ENCODE data around the gene ADARB2. TPM values are rescaled to one million over a fixed set of nuclear protein-coding genes. Genes with fewer than 3 reads are reported as not detected.

The ADARB2 gene
- total and polyA plus RNA-seq, 4 donors = 0.55 to 0.70 (median 0.59) TPM; not detected in 1

DNA sequence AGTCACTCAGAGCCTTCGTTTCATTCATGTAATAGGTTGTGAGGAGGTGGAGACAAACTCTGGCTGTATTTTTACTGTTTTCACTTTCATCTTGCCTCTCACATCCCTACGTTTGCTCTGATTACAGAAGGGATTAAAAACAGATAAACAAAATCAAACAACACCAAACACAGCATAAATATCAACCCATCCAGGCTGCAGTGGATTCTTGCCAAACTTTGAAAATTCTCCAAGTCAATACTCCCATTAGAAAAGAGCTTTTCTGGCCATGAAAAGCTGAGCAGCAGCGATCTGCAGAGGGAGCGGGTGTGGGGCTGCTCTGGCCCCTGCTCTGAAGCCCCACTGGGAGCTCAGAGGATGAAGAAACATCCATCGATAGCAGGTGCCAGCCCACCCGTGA, 397.9 kb downstream of the ADARB2 start:
- TF ChIP-seq ZBTB33 (IDR thresholded peaks at IDR 0.05) (no peak), JUND (IDR thresholded peaks at IDR 0.05) (no peak), CTCF (IDR thresholded peaks at IDR 0.05; ENCODE audit: low read depth, low read length, missing input control) (no peak), HNF4G (IDR thresholded peaks at IDR 0.05) (no peak), TAF1 (conservative IDR thresholded peaks at IDR 0.05) (no peak), EGR1 (IDR thresholded peaks at IDR 0.05; ENCODE audit: low read depth in 2 of 2) (no peak), FOXA1 (IDR thresholded peaks at IDR 0.05) (no peak), GABPA (IDR thresholded peaks at IDR 0.05 in 1 of 2, conservative IDR thresholded peaks at IDR 0.05 in 1 of 2) (no peak), FOXA2 (IDR thresholded peaks at IDR 0.05) (no peak), ATF3 (IDR thresholded peaks at IDR 0.05) (no peak), SP1 (IDR thresholded peaks at IDR 0.05) (no peak), RAD21 (IDR thresholded peaks at IDR 0.05) (no peak), RXRA (IDR thresholded peaks at IDR 0.05) (no peak)
- TF ChIP-seq, protein P1, sequence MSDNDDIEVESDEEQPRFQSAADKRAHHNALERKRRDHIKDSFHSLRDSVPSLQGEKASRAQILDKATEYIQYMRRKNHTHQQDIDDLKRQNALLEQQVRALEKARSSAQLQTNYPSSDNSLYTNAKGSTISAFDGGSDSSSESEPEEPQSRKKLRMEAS (IDR thresholded peaks at IDR 0.05) = no peak
- Histone ChIP-seq H3K4me1 (ENCODE audit: control insufficient read depth in 4 of 4, insufficient read depth in 4 of 4, low read length in 3 of 4) (no peaks in the 10 kb centered on the region), H3K27ac (ENCODE audit: low read depth in 1 of 2, low read length in 2 of 2) (no peak overlapping the region), H3K9me3 (ENCODE audit: control insufficient read depth in 4 of 4, low read length in 3 of 4) (no peaks in the 10 kb centered on the region), H3K4me3 (ENCODE audit: low read depth in 1 of 3, low read length in 3 of 3) (no peak overlapping the region), H3K27me3 (ENCODE audit: control insufficient read depth in 4 of 4, insufficient read depth in 4 of 4, low read length in 3 of 4) (peaks cover 0 to 6% (median 0%) of the 10 kb centered on the region in 4 donors), H3K9ac (ENCODE audit: low read depth in 1 of 2, low read length in 2 of 2) (no peak overlapping the region), H3K36me3 (ENCODE audit: control insufficient read depth in 4 of 4, insufficient read depth in 3 of 4, low read depth in 1 of 4, low read length in 3 of 4) (no peaks in the 10 kb centered on the region)
- no peak for DNase-seq (ENCODE audit: low spot score)
- 68% methylated on average over 6 of the region's 6 CpGs for WGBS

DNA sequence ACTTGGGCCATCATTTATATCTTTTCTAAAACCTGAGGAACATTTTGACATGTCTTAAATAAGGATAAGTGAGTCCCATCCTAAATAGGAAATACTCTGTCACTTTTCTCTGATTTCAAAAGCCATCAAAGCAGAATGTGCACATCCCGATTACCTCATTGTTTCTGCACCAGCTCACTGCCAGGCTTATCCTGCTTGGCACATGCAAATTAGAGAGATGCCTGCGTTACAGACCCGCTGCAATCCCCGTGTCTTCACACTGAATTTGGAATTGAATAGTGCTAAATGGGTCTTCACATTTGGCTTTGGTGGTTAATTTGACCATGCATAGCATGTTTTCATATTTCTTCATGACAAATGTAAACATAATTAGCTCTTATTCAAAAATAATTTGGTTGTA, 401.7 kb downstream of the ADARB2 start:
- DNase-seq (ENCODE audit: low spot score) = no peak
- Histone ChIP-seq H3K4me1 (ENCODE audit: control insufficient read depth in 4 of 4, insufficient read depth in 4 of 4, low read length in 3 of 4) (no peaks in the 10 kb centered on the region), H3K4me3 (ENCODE audit: low read depth in 1 of 3, low read length in 3 of 3) (no peak overlapping the region), H3K27ac (ENCODE audit: low read depth in 1 of 2, low read length in 2 of 2) (no peak overlapping the region), H3K36me3 (ENCODE audit: control insufficient read depth in 4 of 4, insufficient read depth in 3 of 4, low read depth in 1 of 4, low read length in 3 of 4) (no peaks in the 10 kb centered on the region), H3K9me3 (ENCODE audit: control insufficient read depth in 4 of 4, low read length in 3 of 4) (no peaks in the 10 kb centered on the region), H3K9ac (ENCODE audit: low read depth in 1 of 2, low read length in 2 of 2) (no peak overlapping the region), H3K27me3 (ENCODE audit: control insufficient read depth in 4 of 4, insufficient read depth in 4 of 4, low read length in 3 of 4) (peaks cover 0 to 6% (median 0%) of the 10 kb centered on the region in 4 donors)
- no peak for TF ChIP-seq NR2F2 (IDR thresholded peaks at IDR 0.05)
- TF ChIP-seq FOXA1 (IDR thresholded peaks at IDR 0.05) = no peak
- no peak for TF ChIP-seq CTCF (IDR thresholded peaks at IDR 0.05; ENCODE audit: low read depth, low read length, missing input control)
- no peak for TF ChIP-seq HNF4G (IDR thresholded peaks at IDR 0.05)
- TF ChIP-seq, protein P1 (IDR thresholded peaks at IDR 0.05) = no peak
- TF ChIP-seq JUND (IDR thresholded peaks at IDR 0.05) = no peak
- no peak for TF ChIP-seq EGR1 (IDR thresholded peaks at IDR 0.05; ENCODE audit: low read depth in 2 of 2)
- TF ChIP-seq YY1 (IDR thresholded peaks at IDR 0.05) = no peak
- 43% methylated on average over 4 of the region's 4 CpGs for WGBS
